ENCODE data around the gene AKAP9.
"Not testable (repeated sequence)": the region's sequence is repeated elsewhere in the genome, so short reads cannot be mapped to it uniquely, and the experiment has no call there.

The AKAP9 gene

GRCh38 chr7:92072708-92073107 lies 132.0 kb downstream of the AKAP9 start:
- TF ChIP-seq CTCF (IDR thresholded peaks at IDR 0.05; ENCODE audit: insufficient read depth, low read depth, low read length, missing control alignments): no peak
- no peak for DNase-seq (ENCODE audit: low read depth)
- H3K4me3 ChIP-seq (ENCODE audit: low read depth, low read length): no peak overlapping the region

- no peak for TF ChIP-seq CTCF (IDR thresholded peaks at IDR 0.05; ENCODE audit: insufficient read depth, low read depth, low read length, missing control alignments)
- peak; percentile 44 for DNase-seq (ENCODE audit: low read depth)
- H3K4me3 ChIP-seq (ENCODE audit: low read depth, low read length): no peak overlapping the region
These were observed 134.9 kb downstream of the AKAP9 start for GRCh38 chr7:92075455-92076158.

GRCh38 chr7:92076509-92076908 lies 135.8 kb downstream of the AKAP9 start:
- DNase-seq (ENCODE audit: low read depth): no peak
- TF ChIP-seq CTCF (IDR thresholded peaks at IDR 0.05; ENCODE audit: insufficient read depth, low read depth, low read length, missing control alignments): no peak
- no peak overlapping the region for H3K4me3 ChIP-seq (ENCODE audit: low read depth, low read length)

- H3K4me3 ChIP-seq (ENCODE audit: low read depth, low read length); DNase-seq (ENCODE audit: low read depth): not testable (repeated sequence)
These were observed 143.3 kb downstream of the AKAP9 start for GRCh38 chr7:92083922-92084321.

GRCh38 chr7:92088266-92088665 lies 147.6 kb downstream of the AKAP9 start:
- no peak for DNase-seq (ENCODE audit: low read depth)
- no peak for TF ChIP-seq CTCF (IDR thresholded peaks at IDR 0.05; ENCODE audit: insufficient read depth, low read depth, low read length, missing control alignments)
- H3K4me3 ChIP-seq (ENCODE audit: low read depth, low read length): no peak overlapping the region

- TF ChIP-seq CTCF (IDR thresholded peaks at IDR 0.05; ENCODE audit: insufficient read depth, low read depth, low read length, missing control alignments): no peak
- no peak for DNase-seq (ENCODE audit: low read depth)
- H3K4me3 ChIP-seq (ENCODE audit: low read depth, low read length): no peak overlapping the region
These were observed 151.5 kb downstream of the AKAP9 start for GRCh38 chr7:92092210-92092609.

GRCh38 chr7:92095380-92095779 lies 154.7 kb downstream of the AKAP9 start:
- no peak overlapping the region for H3K4me3 ChIP-seq (ENCODE audit: low read depth, low read length)
- TF ChIP-seq CTCF (IDR thresholded peaks at IDR 0.05; ENCODE audit: insufficient read depth, low read depth, low read length, missing control alignments): no peak
- no peak for DNase-seq (ENCODE audit: low read depth)

Data from GM12865 (cell line).